A673 (cell line): ENCODE data around the gene CTCF.
A peak's percentile ranks its signal among the peaks of the same experiment; 100 is the strongest.

ENCODE experiments used
- EZH2 ChIP-seq: fragments of 200-600 bp; sonication (generic); IDR thresholded peaks from 2 replicates; pipeline ENCODE4 v1.6.1; 2017; ENCODE audit warnings: borderline replicate concordance, low read depth, mild to moderate bottlenecking, mixed read lengths, antibody characterized with exemption, low read length; ENCODE audit not compliant: poor library complexity, severe bottlenecking
- TF ChIP-seq, protein P1 (sequence below): fragments of 300-800, 200-600 bp; sonication (generic); conservative IDR thresholded peaks from 2 replicates; pipeline ENCODE4 v1.5.1; 2017; ENCODE audit warnings: low read depth, mild to moderate bottlenecking, antibody characterized with exemption, low read length, moderate library complexity, mixed read lengths

DNA sequence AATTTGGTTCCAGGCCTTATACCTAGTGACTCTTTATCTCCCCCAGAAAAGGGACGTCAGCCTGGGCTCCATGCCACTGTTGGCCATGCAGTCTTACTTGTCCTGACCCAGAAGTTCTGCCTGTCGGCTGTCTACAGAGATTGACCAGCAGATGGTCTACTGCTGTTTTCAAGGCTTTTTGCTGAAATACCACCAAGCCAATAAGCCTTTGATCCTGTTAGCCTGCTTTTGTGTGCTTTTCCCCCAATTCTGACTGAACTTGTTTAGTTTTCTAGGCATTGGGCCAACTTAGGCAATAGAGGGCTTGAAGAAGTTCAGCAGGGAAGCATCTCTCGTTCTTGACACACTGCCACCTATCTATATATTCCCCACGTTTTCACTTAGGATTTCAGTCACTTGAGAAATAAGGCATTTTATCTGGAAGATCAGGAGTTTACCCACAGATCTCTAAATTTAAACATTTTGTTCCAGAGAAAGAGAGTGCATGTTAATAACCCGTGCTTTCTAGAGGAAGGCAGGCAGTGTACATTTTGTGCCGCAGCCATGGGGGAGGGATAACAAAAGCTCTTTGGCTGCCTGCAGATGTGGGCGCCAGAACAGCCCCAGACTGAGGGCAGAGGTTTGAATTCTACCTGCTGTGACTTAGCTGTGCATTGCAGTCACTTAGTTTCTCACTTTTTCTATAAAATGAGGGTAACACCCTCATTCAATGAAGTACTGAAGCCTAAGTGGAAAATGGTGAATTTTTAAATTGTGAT lies 70.3 kb downstream of the CTCF start:
- TF ChIP-seq, protein P1, sequence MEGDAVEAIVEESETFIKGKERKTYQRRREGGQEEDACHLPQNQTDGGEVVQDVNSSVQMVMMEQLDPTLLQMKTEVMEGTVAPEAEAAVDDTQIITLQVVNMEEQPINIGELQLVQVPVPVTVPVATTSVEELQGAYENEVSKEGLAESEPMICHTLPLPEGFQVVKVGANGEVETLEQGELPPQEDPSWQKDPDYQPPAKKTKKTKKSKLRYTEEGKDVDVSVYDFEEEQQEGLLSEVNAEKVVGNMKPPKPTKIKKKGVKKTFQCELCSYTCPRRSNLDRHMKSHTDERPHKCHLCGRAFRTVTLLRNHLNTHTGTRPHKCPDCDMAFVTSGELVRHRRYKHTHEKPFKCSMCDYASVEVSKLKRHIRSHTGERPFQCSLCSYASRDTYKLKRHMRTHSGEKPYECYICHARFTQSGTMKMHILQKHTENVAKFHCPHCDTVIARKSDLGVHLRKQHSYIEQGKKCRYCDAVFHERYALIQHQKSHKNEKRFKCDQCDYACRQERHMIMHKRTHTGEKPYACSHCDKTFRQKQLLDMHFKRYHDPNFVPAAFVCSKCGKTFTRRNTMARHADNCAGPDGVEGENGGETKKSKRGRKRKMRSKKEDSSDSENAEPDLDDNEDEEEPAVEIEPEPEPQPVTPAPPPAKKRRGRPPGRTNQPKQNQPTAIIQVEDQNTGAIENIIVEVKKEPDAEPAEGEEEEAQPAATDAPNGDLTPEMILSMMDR, result peak; percentile 45; the same call in 1 of the 2 replicates
- TF ChIP-seq EZH2, result no peak
